Measurements from ENCODE around the gene EBF4. TPM values are rescaled to one million over a fixed set of nuclear protein-coding genes. Genes with fewer than 3 reads are reported as not detected.

The EBF4 gene
- total and polyA plus RNA-seq, 4 donors: 10.2 to 91.0 (median 51.9) TPM

DNA sequence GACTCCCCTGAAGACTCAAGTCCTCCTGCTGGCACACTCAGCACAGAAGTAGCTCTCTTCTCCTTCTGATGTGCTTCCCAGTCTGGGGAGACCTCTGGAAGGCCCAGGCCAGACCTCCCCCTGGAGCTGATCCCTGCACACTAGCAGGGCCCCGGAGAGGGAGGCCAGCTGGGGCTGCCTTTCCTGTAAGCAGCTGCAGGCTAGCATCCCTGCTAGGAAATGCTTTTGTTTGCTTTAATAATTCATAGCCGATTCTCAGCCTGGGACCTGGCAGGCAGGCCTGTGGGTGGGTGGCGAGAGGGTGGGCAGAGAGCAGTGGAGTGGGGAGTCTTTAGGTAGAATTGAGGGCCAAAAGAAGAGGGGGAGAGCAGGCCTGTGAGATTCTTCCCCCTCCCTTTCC, 5.2 kb downstream of the EBF4 start:
- Histone ChIP-seq H3K4me3 (ENCODE audit: low read depth, low read length) (no peak overlapping the region), H3K4me1 (ENCODE audit: control insufficient read depth, insufficient read depth, low read length) (peaks cover 66% of the 10 kb centered on the region), H3K27ac (ENCODE audit: low read depth, low read length) (no peak overlapping the region), H3K27me3 (ENCODE audit: control insufficient read depth, insufficient read depth, low read length) (peaks cover 7% of the 10 kb centered on the region), H3K36me3 (ENCODE audit: control insufficient read depth, insufficient read depth, low read length) (peaks cover 5% of the 10 kb centered on the region), H3K9me3 (ENCODE audit: control insufficient read depth, insufficient read depth, low read length) (no peaks in the 10 kb centered on the region)
- 0% methylated on average over 1 of the region's 3 CpGs for WGBS (ENCODE audit: insufficient coverage)
- DNase-seq (ENCODE audit: low read depth in 4 of 6, low spot score in 6 of 6): no peak

DNA sequence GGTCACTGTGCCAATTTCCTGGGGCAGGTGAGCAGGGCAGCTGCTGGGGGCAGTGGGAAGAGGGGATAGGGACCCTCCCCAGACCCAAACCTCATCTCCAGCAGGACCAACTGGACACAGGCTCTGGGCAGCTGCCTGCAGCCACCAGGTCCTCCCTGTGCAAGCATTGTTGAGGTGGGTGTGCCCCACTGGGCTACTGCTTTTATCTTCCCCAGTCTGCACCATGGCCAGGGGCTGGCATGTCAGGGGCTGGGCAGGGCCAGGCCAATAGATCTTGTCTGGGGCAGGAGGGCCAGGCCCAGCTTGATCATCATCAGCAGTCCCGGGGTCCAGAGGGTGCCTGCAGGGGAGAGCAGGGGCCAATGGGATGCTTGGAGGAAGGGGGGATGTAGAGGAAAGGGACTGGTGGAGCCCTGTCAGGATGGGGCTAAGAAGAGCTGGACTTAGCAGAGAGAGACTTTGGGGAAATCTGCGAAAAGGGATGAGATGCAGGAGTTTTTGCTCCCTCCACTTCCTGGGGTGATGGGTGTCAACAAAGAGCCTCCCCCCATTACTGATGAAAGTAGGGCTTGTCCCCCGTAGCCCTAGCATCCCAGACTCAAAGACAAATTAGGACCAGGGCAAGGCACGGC, 5.7 kb downstream of the EBF4 start:
- Histone ChIP-seq H3K27me3 (ENCODE audit: control insufficient read depth, insufficient read depth, low read length) (peaks cover 7% of the 10 kb centered on the region), H3K27ac (ENCODE audit: low read depth, low read length) (no peak overlapping the region), H3K36me3 (ENCODE audit: control insufficient read depth, insufficient read depth, low read length) (peaks cover 5% of the 10 kb centered on the region), H3K4me1 (ENCODE audit: control insufficient read depth, insufficient read depth, low read length) (peaks cover 66% of the 10 kb centered on the region), H3K9me3 (ENCODE audit: control insufficient read depth, insufficient read depth, low read length) (no peaks in the 10 kb centered on the region), H3K4me3 (ENCODE audit: low read depth, low read length) (no peak overlapping the region)
- no peak for DNase-seq (ENCODE audit: low read depth in 4 of 6, low spot score in 6 of 6)
- 77% methylated on average over 3 of the region's 4 CpGs for WGBS (ENCODE audit: insufficient coverage)

DNA sequence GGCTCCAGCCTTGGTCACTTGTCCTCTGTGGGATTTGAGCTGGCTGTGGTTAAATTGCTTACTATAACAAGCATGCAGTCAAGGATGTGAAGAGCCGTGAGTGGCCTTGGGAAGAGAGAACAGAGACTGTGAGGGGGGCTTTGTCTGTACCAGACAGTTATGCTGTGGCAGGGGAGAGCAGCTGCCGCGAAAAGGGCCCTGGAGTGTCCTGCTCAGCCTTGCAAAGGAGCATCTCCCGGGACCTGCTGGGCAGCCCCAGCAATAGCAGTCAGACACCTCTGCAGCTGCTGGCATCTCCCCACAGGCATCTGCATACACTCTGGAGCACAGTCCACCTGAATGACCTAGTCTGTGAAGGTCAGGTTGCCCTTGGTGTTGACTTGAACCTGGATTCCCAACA, 6.3 kb downstream of the EBF4 start:
- H3K27me3 ChIP-seq (ENCODE audit: control insufficient read depth, insufficient read depth, low read length): peaks cover 6% of the 10 kb centered on the region
- whole genome bisulfite sequencing (ENCODE audit: insufficient coverage): 31% methylated on average over 4 of the region's 4 CpGs
- no peak overlapping the region for H3K27ac ChIP-seq (ENCODE audit: low read depth, low read length)
- H3K4me3 ChIP-seq (ENCODE audit: low read depth, low read length): no peak overlapping the region
- peak in 2 of 6 donors; percentile 40 to 41 for DNase-seq (ENCODE audit: low read depth in 4 of 6, low spot score in 6 of 6)
- peaks cover 63% of the 10 kb centered on the region for H3K4me1 ChIP-seq (ENCODE audit: control insufficient read depth, insufficient read depth, low read length)
- H3K9me3 ChIP-seq (ENCODE audit: control insufficient read depth, insufficient read depth, low read length): no peaks in the 10 kb centered on the region
- peaks cover 5% of the 10 kb centered on the region for H3K36me3 ChIP-seq (ENCODE audit: control insufficient read depth, insufficient read depth, low read length)

DNA sequence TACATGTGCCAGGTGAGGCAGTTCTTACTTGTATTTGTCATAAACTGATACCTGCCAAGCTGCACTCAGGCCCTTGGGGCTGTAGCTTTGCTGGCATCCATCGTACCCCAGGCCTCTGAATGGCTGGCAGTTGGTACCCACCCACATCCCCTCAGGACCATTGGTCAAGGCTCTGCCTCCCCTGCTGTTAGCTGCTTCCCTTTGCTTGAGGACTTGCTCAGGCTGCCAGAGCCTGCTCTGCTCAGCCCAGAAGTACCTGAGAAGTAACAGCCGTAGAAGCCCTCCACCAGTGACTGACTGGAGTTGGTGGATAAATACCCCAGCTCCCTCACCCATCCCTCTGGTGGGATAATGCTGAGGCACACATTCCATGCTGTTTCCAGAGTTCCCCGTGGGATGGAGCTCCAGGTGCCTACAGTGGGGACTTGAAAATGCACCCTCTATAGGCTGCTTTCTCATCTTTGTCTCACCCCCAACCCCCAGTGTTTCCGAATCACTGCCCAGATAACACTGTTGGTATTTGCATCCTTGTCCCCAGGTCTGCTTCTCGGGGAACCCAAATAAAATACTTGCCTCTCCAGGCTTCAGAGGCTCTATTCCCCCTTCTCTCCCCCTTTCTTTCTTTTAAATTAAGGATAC, 7.3 kb downstream of the EBF4 start:
- H3K36me3 ChIP-seq (ENCODE audit: control insufficient read depth, insufficient read depth, low read length): peaks cover 5% of the 10 kb centered on the region
- H3K4me3 ChIP-seq (ENCODE audit: low read depth, low read length): no peak overlapping the region
- no peak overlapping the region for H3K27ac ChIP-seq (ENCODE audit: low read depth, low read length)
- DNase-seq (ENCODE audit: low read depth in 4 of 6, low spot score in 6 of 6): no peak
- no peaks in the 10 kb centered on the region for H3K27me3 ChIP-seq (ENCODE audit: control insufficient read depth, insufficient read depth, low read length)
- no peaks in the 10 kb centered on the region for H3K9me3 ChIP-seq (ENCODE audit: control insufficient read depth, insufficient read depth, low read length)
- 55% methylated on average over 5 of the region's 5 CpGs for WGBS (ENCODE audit: insufficient coverage)
- H3K4me1 ChIP-seq (ENCODE audit: control insufficient read depth, insufficient read depth, low read length): peaks cover 54% of the 10 kb centered on the region

DNA sequence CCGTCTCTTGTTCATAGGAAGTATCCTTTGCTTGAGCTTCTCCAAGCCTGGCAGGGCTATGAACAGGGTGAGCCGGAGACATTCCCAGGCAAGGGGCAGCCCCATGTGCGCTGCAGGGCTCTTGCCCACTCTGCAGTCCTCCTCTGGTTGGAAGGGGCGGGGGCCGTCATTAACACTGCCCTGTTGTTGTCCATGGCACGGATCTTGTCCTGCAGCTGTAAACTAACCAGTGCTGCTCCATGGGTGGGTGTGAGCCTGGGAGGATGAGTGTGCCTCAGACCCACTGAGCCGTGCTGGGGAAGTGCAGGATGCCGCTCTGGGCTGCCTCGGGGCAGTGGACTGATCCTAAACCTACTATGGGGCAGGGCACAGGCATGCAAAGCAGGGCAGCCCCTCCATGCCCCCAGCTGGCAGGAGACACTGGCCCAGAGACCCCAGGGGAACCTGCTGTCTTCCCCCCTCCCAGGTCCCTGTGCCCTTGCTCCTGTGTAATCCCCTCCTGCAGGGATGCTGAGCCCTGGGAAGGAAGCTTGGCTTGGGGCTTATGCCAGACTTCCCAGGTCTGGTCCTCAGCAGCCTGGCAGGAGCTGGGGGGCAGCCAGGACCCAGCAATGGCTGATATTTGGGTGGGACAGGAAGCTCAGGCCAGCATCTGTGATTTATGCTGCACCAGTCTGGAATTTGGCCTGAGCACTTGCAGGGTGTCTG, 8.5 kb downstream of the EBF4 start:
- DNase-seq (ENCODE audit: low read depth in 4 of 6, low spot score in 6 of 6): peak in 2 of 6 donors; percentile 19 to 56
- Histone ChIP-seq H3K36me3 (ENCODE audit: control insufficient read depth, insufficient read depth, low read length) (peaks cover 12% of the 10 kb centered on the region), H3K27me3 (ENCODE audit: control insufficient read depth, insufficient read depth, low read length) (no peaks in the 10 kb centered on the region), H3K27ac (ENCODE audit: low read depth, low read length) (no peak overlapping the region), H3K4me1 (ENCODE audit: control insufficient read depth, insufficient read depth, low read length) (peaks cover 49% of the 10 kb centered on the region), H3K9me3 (ENCODE audit: control insufficient read depth, insufficient read depth, low read length) (no peaks in the 10 kb centered on the region), H3K4me3 (ENCODE audit: low read depth, low read length) (no peak overlapping the region)
- 26% methylated on average over 8 of the region's 9 CpGs for WGBS (ENCODE audit: insufficient coverage)

DNA sequence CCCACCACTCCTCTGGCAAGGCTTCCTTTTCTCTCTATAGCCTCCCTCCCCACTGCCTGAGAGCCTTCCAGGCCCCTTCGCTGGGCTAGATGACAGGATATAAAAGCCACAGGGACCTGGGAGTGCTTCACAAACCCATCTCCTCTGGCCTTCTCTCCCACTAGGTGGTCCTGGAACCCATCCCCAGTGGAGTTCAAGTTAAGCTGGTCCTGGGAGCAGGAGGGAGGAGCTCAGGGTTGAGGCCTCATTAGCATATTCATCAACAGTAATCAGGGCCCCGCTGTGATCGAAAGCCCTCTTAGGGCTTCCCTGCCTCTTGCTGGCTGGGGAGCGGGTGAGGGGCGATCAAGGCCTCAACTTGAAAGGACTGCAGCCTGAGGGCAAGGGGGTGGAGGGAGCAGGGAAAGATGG, 9.1 kb downstream of the EBF4 start:
- H3K9me3 ChIP-seq (ENCODE audit: control insufficient read depth, insufficient read depth, low read length): no peaks in the 10 kb centered on the region
- peak in 1 of 6 donors; percentile 4 for DNase-seq (ENCODE audit: low read depth in 4 of 6, low spot score in 6 of 6)
- WGBS (ENCODE audit: insufficient coverage): 23% methylated on average over 4 of the region's 5 CpGs
- H3K27ac ChIP-seq (ENCODE audit: low read depth, low read length): no peak overlapping the region
- peaks cover 46% of the 10 kb centered on the region for H3K4me1 ChIP-seq (ENCODE audit: control insufficient read depth, insufficient read depth, low read length)
- H3K36me3 ChIP-seq (ENCODE audit: control insufficient read depth, insufficient read depth, low read length): peaks cover 16% of the 10 kb centered on the region
- H3K27me3 ChIP-seq (ENCODE audit: control insufficient read depth, insufficient read depth, low read length): no peaks in the 10 kb centered on the region
- H3K4me3 ChIP-seq (ENCODE audit: low read depth, low read length): no peak overlapping the region

DNA sequence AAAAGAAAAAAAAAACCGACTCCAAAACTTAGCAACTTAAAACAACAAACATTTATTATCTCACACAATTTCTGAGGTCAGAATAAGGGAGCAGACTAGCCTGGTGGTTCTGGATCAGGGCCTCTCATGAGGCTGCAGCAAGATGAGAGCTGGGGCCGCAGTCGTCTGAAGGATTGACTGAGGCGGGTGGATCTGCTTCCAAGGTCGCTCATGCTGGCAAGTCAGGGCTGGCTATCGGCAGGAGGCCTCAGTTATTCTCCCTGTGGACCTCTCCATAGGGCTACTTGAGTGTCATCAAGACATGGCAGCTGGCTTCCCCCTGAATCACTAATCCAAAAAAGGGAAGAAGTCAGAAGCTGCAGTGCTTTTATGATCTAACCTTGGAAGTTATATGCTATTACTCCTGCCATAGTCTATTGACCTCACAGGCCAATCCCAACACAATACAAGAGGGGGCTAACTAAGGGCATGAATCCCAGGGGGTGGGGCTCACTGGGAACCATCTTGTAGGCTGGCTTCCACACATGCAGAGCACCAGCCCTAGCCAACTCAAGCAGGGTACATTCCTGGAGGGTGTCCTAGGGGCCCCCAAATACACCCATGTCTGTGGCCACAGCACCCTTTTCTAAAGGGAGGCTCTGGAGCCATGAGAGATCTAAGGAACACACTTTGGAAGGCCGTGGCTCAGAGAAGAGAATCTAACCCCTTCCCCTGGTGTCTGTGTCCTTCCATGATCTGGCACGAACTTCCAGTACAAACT, 11.3 kb downstream of the EBF4 start:
- Histone ChIP-seq H3K4me1 (ENCODE audit: control insufficient read depth, insufficient read depth, low read length) (peaks cover 25% of the 10 kb centered on the region), H3K4me3 (ENCODE audit: low read depth, low read length) (no peak overlapping the region), H3K27me3 (ENCODE audit: control insufficient read depth, insufficient read depth, low read length) (no peaks in the 10 kb centered on the region), H3K27ac (ENCODE audit: low read depth, low read length) (no peak overlapping the region), H3K36me3 (ENCODE audit: control insufficient read depth, insufficient read depth, low read length) (peaks cover 26% of the 10 kb centered on the region), H3K9me3 (ENCODE audit: control insufficient read depth, insufficient read depth, low read length) (no peaks in the 10 kb centered on the region)
- WGBS (ENCODE audit: insufficient coverage): 84% methylated on average over 7 of the region's 8 CpGs
- no peak for DNase-seq (ENCODE audit: low read depth in 4 of 6, low spot score in 6 of 6)

DNA sequence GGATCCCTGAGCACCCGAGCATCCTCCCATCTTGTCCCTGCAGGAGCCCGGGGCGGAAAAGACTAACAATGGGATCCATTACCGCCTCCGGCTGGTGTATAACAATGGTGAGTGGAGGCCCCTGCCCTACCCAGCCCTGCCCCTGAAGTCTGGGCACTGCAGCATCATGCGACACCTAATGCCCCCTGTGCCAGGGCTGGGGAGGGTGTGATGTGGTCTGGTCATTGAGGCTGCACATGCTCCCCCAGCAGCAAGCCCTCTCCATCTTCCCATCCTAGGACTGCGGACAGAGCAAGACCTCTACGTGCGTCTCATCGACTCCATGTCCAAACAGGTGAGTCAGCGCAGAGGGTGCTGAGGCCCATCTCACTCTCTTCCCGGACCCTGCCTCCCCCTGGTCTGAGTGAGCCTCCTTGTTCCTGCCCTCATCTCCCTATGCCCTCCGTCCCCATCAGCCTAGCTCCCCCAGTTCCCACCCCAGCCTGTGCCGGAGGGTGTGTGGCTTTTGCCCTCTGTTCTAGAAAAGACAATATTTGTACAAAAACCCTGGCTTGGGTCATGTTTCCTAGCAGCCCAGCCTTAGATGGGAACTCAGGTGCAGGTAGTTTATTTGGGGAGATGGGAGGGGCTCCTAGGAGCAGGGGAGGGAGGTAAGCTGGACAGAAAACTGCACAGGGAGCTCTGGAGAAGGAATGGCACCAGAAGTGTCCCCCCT, 13.5 kb downstream of the EBF4 start:
- no peak for DNase-seq (ENCODE audit: low read depth in 4 of 6, low spot score in 6 of 6)
- WGBS (ENCODE audit: insufficient coverage): 69% methylated on average over 9 of the region's 14 CpGs
- Histone ChIP-seq H3K27me3 (ENCODE audit: control insufficient read depth, insufficient read depth, low read length) (no peaks in the 10 kb centered on the region), H3K27ac (ENCODE audit: low read depth, low read length) (no peak overlapping the region), H3K36me3 (ENCODE audit: control insufficient read depth, insufficient read depth, low read length) (peaks cover 37% of the 10 kb centered on the region), H3K4me1 (ENCODE audit: control insufficient read depth, insufficient read depth, low read length) (peaks cover 9% of the 10 kb centered on the region), H3K4me3 (ENCODE audit: low read depth, low read length) (no peak overlapping the region), H3K9me3 (ENCODE audit: control insufficient read depth, insufficient read depth, low read length) (no peaks in the 10 kb centered on the region)

Data from spinal cord (tissue), 10 donors.